Activated CD4-positive, CD25-positive, alpha-beta regulatory T cell (primary cell): ENCODE results near the gene ZER1.
A peak's percentile ranks its signal among the peaks of the same experiment; 100 is the strongest.
"Not testable (repeated sequence)": the region's sequence is repeated elsewhere in the genome, so short reads cannot be mapped to it uniquely, and the experiment has no call there.

Source experiments
- DNase-seq, 4 experiments: peaks; one replicate each; lab custom pipeline; 2025; lab: John Stamatoyannopoulos, UW

The ZER1 gene

DNA sequence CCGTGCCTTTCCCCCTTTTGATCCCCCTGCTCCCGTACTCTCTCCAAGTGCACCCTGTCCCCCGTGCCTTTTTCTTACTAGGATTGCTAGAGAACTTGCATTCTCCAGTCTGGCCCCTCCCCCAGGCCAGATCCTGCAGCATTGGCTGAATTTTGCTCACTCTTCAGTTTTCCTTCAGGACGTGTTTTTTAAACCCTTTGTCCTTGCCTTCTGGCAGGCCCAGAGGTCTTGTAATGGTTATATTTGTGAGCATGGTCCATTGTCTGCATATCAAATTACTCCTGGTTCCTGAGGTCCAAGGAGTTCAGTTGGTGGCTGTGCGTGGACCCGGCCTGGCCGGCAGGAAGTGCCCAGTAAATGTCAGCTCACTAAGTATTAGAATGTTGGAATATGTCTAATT is 15.9 kb upstream of the ZER1 start:
- DNase-seq, result no peak

DNA sequence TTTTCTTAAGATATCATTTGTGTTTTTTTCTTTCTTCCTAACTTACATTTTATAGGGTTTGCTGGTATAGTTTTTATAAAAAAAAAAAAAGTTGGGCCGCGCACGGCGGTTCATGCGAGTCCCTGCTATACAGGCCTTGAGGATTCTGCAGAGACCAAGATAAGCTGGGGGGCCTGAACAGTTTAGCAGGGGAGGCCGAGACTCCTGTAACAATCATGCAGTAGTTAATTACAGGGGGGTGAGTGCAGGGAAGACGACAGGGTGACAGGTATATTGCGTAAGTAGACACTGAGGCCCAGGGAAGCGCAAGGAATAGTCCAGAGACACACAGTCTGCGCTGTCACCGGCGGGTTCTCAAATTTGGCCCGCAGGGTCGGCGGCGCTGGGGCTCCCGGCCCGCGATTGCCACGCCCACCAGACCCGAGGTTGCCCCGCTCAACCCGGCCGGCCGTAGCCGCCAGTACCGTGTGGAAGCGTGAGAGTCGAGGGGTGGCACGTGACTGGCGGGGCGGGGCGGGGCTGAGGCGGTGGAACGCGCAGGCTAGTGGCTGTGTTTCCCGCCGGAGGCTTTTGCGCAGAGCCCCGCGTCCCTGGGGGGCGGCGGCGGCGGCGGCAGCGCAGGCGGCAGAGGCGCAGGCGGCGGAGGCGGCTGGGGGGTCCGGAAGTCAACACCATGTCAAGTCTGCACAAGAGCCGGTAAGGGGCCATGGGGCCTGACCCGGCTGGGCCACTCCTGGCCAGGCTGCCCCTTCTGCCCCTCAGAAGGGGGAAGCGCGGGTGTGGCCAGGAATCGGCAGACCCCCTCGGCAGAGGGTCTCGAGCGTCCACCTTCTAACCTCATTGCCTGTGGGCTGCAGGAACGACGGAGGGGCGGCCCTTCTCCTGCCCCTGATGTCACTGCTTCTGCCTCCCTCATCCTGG is 15.2 kb upstream of the ZER1 start, which contains the start of gene TBC1D13:
Gene TBC1D13, plus strand, starts transcription at position 573 of the 921 bp plus-strand sequence. Its CDS starts 101 bp downstream, at position 674.
- peak; percentile 76 to 83 (median 80) for DNase-seq

DNA sequence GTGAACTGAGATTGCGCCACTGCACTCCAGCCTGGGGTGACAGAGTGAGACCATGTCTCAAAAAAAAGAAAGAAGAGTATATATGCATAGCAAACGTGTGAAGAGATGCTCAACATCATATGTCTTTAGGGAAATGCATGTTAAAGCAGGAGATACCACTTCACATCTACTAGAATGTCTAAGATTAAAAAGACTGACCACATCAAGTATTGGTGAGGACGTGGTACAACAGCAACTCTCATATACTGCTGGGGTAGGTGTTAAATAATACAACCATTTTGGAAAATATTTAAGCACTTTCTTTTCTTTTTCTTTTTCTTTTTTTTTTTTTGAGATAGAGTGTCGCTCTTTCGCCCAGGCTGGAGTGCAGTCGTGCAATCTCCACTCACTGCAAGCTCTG is 13.7 kb upstream of the ZER1 start:
- no peak for DNase-seq

DNA sequence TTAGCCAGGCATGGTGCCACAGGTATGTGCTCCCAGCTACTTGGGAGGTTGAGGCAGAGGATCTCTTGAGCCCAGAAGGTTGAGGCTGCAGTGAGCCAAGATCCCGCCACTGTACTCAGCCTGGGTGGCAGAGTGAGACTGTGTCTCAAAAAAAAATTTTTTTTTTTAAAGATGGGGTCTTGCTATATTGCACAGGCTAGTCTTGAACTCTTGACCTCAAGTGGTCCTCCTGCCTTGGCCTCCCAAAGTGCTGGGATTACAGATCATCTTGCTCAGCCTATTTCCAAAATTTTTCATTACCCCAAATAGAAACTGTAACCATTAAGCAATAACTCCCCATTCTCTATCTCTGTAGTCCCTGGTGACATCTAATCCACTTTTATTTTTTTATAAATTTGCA is 10.9 kb upstream of the ZER1 start:
- DNase-seq, result no peak

- DNase-seq, result no peak
Measured at GRCh38 chr9:128781187-128782070, 9.7 kb upstream of the ZER1 start.

- DNase-seq, result not testable (repeated sequence)
Measured at GRCh38 chr9:128780093-128780492, 8.4 kb upstream of the ZER1 start.

DNA sequence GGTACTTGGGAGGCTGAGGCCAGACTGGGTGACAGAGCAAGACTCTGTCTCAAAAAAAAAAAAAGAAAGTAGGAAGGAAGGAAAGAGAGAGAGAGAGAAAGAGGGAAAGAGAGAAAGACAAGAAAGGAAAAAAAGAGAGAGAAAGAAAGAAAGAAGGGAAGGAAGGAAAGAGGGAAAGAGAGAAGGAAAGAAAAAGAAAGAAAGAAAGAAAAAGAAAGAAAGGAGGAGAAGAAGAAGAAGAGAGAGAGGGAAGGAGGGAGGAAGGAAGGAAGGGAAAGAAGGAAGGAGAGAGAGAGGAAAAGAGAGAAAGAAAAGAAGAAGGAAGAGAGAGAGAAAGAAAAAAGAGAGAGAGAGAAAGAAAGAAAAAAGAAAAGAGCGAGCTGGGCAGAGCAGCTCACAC is 3.1 kb upstream of the ZER1 start:
- no peak for DNase-seq

GRCh38 chr9:128773049-128773448 is 1.3 kb upstream of the ZER1 start:
- no peak for DNase-seq

- no peak for DNase-seq
Measured at GRCh38 chr9:128771094-128771721, 519 bp downstream of the ZER1 start.

GRCh38 chr9:128770286-128771030 is 1.3 kb downstream of the ZER1 start:
- no peak for DNase-seq

GRCh38 chr9:128768606-128769005 is 3.1 kb downstream of the ZER1 start:
- DNase-seq, result no peak

- no peak for DNase-seq
Measured at GRCh38 chr9:128765499-128765898, 6.2 kb downstream of the ZER1 start.

- DNase-seq, result no peak
Measured at GRCh38 chr9:128764361-128764760, 7.4 kb downstream of the ZER1 start.

- DNase-seq, result no peak
Measured at GRCh38 chr9:128762671-128763449, 8.9 kb downstream of the ZER1 start.

- DNase-seq, result no peak
Measured at GRCh38 chr9:128757602-128758001, 14.1 kb downstream of the ZER1 start.

DNA sequence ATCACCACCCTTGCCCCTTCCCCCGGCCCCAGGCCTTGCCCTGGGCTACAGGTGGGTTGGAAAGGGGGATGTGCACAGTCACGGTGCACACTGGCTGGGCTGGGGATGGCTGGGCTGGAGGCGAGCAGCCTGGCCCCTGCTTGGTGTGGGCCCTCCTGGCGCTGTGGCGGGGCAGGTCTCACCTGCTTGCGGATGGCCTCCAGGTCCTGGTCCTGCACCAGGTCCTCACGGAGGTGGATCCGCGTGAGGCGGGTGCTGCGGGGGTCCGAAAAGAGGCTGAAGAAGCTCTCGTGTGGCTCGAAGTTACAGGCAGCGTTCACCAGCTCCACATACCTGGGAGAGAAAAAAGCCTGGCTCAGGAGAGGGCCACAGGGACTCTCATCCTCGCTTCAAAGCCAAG is 18.1 kb downstream of the ZER1 start:
- no peak for DNase-seq

GRCh38 chr9:128750926-128751595 is 20.7 kb downstream of the ZER1 start:
- DNase-seq, result no peak

- DNase-seq, result no peak
Measured at GRCh38 chr9:128747241-128747640, 24.5 kb downstream of the ZER1 start.

- DNase-seq, result no peak
Measured at GRCh38 chr9:128743421-128743820, 28.3 kb downstream of the ZER1 start.

DNA sequence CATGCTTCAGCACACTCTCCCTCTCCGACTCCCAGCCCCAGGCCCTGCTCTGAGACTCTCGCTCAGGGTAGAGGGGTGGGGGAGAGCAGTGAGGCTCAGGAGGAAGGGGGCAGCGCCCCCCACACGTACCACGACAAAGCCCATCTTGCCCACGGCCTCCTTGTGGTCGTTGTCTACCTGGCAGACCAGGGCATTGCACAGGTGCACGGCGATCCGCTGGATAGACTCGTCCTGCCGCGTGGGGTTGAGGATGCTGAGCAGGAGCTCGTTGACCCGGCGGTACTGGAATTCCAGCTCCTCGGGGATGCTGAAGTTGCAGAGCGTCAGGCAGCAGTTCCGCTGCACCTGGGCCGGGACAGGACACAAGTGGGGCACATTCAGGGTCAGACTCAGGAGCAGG is 29.3 kb downstream of the ZER1 start:
- no peak for DNase-seq
